ENCODE measurements around the gene FAM83D.

Gene FAM83D

DNA sequence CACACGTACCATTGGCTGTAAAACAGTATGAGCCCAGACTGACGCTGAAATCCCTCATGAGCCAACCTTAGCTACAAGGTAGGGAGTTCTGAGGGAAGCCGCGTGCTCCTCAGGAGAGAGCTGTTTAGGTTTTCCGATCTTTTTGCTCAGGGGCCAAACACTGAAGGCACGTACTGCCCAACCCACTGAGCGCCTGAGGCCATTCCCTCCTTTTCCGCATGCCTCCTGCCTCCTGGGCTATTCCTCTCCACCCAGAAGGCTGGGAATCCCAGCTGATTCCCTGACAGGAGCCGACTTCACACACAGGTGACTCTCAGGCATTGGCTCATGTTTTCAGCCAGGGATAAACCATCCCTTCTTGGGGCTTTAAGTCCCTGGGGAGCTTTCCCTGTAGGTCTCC is 5.4 kb upstream of the FAM83D start:
- no peak for DNase-seq (ENCODE audit: low read depth)
- no peak overlapping the region for H3K4me3 ChIP-seq (ENCODE audit: control insufficient read depth, low read depth, low read length)
- TF ChIP-seq, protein P1, sequence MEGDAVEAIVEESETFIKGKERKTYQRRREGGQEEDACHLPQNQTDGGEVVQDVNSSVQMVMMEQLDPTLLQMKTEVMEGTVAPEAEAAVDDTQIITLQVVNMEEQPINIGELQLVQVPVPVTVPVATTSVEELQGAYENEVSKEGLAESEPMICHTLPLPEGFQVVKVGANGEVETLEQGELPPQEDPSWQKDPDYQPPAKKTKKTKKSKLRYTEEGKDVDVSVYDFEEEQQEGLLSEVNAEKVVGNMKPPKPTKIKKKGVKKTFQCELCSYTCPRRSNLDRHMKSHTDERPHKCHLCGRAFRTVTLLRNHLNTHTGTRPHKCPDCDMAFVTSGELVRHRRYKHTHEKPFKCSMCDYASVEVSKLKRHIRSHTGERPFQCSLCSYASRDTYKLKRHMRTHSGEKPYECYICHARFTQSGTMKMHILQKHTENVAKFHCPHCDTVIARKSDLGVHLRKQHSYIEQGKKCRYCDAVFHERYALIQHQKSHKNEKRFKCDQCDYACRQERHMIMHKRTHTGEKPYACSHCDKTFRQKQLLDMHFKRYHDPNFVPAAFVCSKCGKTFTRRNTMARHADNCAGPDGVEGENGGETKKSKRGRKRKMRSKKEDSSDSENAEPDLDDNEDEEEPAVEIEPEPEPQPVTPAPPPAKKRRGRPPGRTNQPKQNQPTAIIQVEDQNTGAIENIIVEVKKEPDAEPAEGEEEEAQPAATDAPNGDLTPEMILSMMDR (conservative IDR thresholded peaks at IDR 0.05; ENCODE audit: control insufficient read depth, insufficient read depth, low read depth, low read length) = no peak

DNA sequence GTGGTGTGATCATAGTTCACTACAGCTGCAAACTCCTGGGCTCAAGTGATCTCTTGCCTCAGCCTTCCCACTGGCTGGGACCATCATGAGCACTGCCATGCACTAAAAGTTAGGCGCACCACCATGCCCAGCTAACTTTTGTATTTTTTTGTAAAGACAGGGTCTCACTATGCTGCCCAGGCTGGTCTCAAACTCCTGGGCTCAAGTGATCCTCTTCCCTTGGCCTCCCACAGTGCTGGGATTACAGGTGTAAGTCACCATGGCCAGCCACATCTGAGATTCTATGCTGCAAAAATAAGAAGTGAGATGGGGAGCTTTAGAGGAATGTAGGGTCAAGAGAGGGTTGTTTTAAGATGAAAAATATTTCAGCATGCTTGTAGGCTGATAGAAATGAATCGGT is 1.5 kb upstream of the FAM83D start:
- no peak overlapping the region for H3K4me3 ChIP-seq (ENCODE audit: control insufficient read depth, low read depth, low read length)
- DNase-seq (ENCODE audit: low read depth) = no peak
- TF ChIP-seq, protein P1 (conservative IDR thresholded peaks at IDR 0.05; ENCODE audit: control insufficient read depth, insufficient read depth, low read depth, low read length) = no peak

DNA sequence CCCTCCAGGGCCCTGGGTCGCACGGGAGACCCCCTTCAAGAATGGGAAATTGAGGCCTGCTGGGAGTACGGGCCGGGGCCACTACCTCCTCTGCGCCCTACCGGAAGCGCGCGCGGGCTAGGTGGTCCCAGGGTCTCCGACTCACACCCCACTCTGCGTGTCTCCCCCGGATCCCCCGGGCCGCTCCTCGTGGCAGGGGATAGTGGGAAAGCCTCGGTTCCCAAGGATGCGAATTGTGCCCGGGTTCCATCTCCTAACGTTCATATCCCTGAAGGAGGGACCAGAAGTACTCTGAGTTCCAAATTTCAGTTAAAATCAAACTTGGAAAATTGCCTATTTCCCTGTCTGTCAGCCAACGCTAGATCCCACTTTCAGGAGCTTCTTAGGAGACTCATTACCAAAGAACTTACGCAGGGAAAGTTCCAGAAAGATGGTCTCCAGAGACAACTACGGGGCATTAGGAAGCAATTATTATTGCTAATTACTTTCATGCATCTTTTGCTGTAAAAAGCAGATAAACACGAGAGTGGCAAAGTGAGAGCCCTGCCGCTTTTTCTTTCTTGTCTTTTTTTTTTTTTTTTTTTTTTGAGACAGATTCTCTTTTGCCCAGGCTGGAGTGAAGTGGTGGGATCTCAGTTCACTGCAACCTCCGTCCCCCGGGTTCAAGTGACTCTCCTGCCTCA is 858 bp downstream of the FAM83D start:
- peak; percentile 59 for DNase-seq (ENCODE audit: low read depth)
- peak overlapping the region; percentile 82 for H3K4me3 ChIP-seq (ENCODE audit: control insufficient read depth, low read depth, low read length)
- TF ChIP-seq, protein P1 (conservative IDR thresholded peaks at IDR 0.05; ENCODE audit: control insufficient read depth, insufficient read depth, low read depth, low read length) = no peak

DNA sequence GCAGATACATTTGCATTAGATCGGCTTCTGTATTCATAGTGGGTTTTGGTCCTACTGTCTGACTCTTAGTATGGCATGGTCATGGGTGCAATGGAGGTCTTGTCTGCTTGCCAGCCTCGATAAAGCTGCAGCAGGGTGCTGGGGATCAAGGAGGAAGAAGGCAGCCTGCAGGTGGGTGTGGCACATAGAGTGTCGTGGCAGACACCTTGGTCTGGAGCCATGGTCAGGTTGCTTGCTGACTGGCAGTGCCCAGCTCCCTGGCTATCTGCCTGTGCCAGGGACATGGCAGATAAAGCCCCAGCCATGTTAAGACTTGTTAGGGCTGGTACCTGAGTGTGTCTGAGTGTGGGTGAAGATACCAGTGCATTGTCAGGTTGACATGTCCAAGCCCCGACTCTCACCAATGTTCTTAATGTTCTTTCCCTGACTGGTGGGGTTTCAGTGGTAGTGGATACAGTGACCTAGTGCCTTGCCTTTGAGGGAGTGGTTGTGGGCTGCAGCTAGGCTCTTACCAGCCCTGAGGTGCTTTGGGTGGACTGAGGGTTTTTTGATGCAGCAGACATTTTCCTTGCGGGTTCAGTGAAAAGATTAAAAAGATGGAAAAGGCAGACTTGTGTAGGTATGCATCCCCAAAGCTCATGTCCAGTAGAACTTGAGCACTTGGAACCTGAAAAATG is 1.8 kb downstream of the FAM83D start:
- peak overlapping the region; percentile 82 for H3K4me3 ChIP-seq (ENCODE audit: control insufficient read depth, low read depth, low read length)
- TF ChIP-seq, protein P1 (conservative IDR thresholded peaks at IDR 0.05; ENCODE audit: control insufficient read depth, insufficient read depth, low read depth, low read length) = no peak
- no peak for DNase-seq (ENCODE audit: low read depth)

DNA sequence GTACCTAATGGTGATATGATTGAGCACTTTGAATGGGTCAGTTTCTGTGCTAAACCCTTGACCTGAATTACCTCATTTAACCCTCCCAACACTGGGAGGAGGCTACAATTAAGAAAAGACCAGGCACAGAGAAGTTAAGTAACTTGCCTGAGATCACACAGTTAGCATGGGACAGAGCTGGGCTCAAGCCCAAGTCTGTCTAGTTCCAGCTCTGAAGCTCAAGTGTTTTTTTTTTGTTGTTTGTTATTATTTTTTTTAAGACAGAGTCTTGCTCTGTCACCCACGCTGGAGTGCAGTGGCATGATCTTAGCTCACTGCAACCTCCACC is 4.0 kb downstream of the FAM83D start:
- DNase-seq (ENCODE audit: low read depth) = no peak
- TF ChIP-seq, protein P1 (conservative IDR thresholded peaks at IDR 0.05; ENCODE audit: control insufficient read depth, insufficient read depth, low read depth, low read length) = no peak
- no peak overlapping the region for H3K4me3 ChIP-seq (ENCODE audit: control insufficient read depth, low read depth, low read length)

DNA sequence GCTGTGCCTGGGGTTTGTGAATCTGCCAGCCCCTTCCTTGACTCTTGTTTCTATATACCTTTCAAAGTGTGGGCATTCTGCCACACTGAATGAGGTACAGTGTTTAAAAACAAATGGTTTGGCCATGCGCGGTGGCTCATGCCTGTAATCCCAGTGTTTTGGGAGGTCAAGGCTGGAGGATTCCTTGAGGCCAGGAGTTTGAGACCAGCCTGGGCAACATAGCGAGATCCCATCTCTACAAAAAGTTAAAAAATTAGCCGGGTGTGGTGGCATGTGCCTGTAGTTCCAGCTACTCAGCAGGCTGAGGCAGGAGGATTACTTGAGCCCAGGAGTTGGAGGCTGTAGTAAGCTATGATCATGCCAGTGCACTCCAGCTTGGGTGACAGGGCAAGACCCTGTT is 5.8 kb downstream of the FAM83D start:
- DNase-seq (ENCODE audit: low read depth) = no peak
- no peak overlapping the region for H3K4me3 ChIP-seq (ENCODE audit: control insufficient read depth, low read depth, low read length)
- TF ChIP-seq, protein P1 (conservative IDR thresholded peaks at IDR 0.05; ENCODE audit: control insufficient read depth, insufficient read depth, low read depth, low read length) = no peak
